ENCODE measurements around the gene PIP4K2A.

The PIP4K2A gene

GRCh38 chr10:22601618-22602017 is 112.8 kb downstream of the PIP4K2A start:
- H2BK12ac ChIP-seq (ENCODE audit: low read length) = no peak overlapping the region
- WGBS (ENCODE audit: extremely low coverage, insufficient coverage, insufficient read length) = no CpG with 5 or more reads among the region's 5 CpGs

GRCh38 chr10:22599636-22600228 is 114.6 kb downstream of the PIP4K2A start:
- Histone ChIP-seq H3K9me3 (ENCODE audit: insufficient read depth, low read depth, low read length) (no peaks in the 10 kb centered on the region), H2AK5ac (ENCODE audit: low read length) (no peak overlapping the region)
- WGBS (ENCODE audit: extremely low coverage, insufficient coverage, insufficient read length) = no CpG with 5 or more reads among the region's 11 CpGs

More at GRCh38 chr10:22601618-22602017, 112.8 kb downstream of the PIP4K2A start:
- H4K8ac ChIP-seq (ENCODE audit: low read depth, low read length) = no peak overlapping the region
- H2BK120ac ChIP-seq (ENCODE audit: insufficient read depth, low read length, poor library complexity) = no peak overlapping the region
- no peak overlapping the region for H4K91ac ChIP-seq (ENCODE audit: low read depth, low read length)
- H3K4me2 ChIP-seq (ENCODE audit: low read length) = no peak overlapping the region
- H4K12ac ChIP-seq (ENCODE audit: low read depth, low read length) = no peak overlapping the region
- no peak overlapping the region for H3K18ac ChIP-seq (ENCODE audit: low read length)
- H3K9ac ChIP-seq (ENCODE audit: low read length) = no peak overlapping the region
- H3K14ac ChIP-seq (ENCODE audit: low read length) = no peak overlapping the region
- no peak overlapping the region for H2BK5ac ChIP-seq (ENCODE audit: low read depth, low read length, poor library complexity)
- no peaks in the 10 kb centered on the region for H3K79me2 ChIP-seq (ENCODE audit: control insufficient read depth, insufficient read depth, low read length, poor library complexity)
- H2AK5ac ChIP-seq (ENCODE audit: low read length) = no peak overlapping the region
- no peaks in the 10 kb centered on the region for H3K79me1 ChIP-seq (ENCODE audit: low read length)
- no peak for DNase-seq
- H3K27me3 ChIP-seq (ENCODE audit: insufficient read depth, low read length) = no peaks in the 10 kb centered on the region
- H3K4ac ChIP-seq (ENCODE audit: low read depth, low read length) = no peak overlapping the region
- no peak overlapping the region for H2AFZ ChIP-seq (ENCODE audit: insufficient read depth, low read length, poor library complexity)
- H3K23ac ChIP-seq (ENCODE audit: low read length) = no peak overlapping the region
- H3K4me3 ChIP-seq (ENCODE audit: low read depth, low read length) = no peak overlapping the region
- no peaks in the 10 kb centered on the region for H3K9me3 ChIP-seq (ENCODE audit: insufficient read depth, low read depth, low read length)
- H3K4me1 ChIP-seq (ENCODE audit: control insufficient read depth in 1 of 2, insufficient read depth in 2 of 2, low read length in 2 of 2) = peaks cover 14 to 26% of the 10 kb centered on the region in 2 experiments
- H3K27ac ChIP-seq (ENCODE audit: low read depth, low read length) = no peak overlapping the region
- peaks cover 0 to 2% of the 10 kb centered on the region in 2 experiments for H3K36me3 ChIP-seq (ENCODE audit: control insufficient read depth in 1 of 2, insufficient read depth in 2 of 2, low read length in 2 of 2)

GRCh38 chr10:22599048-22599561 is 115.3 kb downstream of the PIP4K2A start:
- Histone ChIP-seq H2BK120ac (ENCODE audit: insufficient read depth, low read length, poor library complexity) (no peak overlapping the region), H4K91ac (ENCODE audit: low read depth, low read length) (no peak overlapping the region), H2BK12ac (ENCODE audit: low read length) (no peak overlapping the region), H3K27ac (ENCODE audit: low read depth, low read length) (no peak overlapping the region), H3K23ac (ENCODE audit: low read length) (peak overlapping the region; percentile 25), H3K36me3 (ENCODE audit: control insufficient read depth in 1 of 2, insufficient read depth in 2 of 2, low read length in 2 of 2) (peaks cover 0 to 2% of the 10 kb centered on the region in 2 experiments), H3K79me1 (ENCODE audit: low read length) (no peaks in the 10 kb centered on the region), H3K4me2 (ENCODE audit: low read length) (no peak overlapping the region), H3K79me2 (ENCODE audit: control insufficient read depth, insufficient read depth, low read length, poor library complexity) (no peaks in the 10 kb centered on the region), H2AFZ (ENCODE audit: insufficient read depth, low read length, poor library complexity) (no peak overlapping the region), H4K8ac (ENCODE audit: low read depth, low read length) (no peak overlapping the region), H4K12ac (ENCODE audit: low read depth, low read length) (no peak overlapping the region), H3K4me3 (ENCODE audit: low read depth, low read length) (no peak overlapping the region), H2BK5ac (ENCODE audit: low read depth, low read length, poor library complexity) (no peak overlapping the region), H3K4ac (ENCODE audit: low read depth, low read length) (no peak overlapping the region), H2AK5ac (ENCODE audit: low read length) (no peak overlapping the region), H3K18ac (ENCODE audit: low read length) (no peak overlapping the region), H3K14ac (ENCODE audit: low read length) (no peak overlapping the region), H3K27me3 (ENCODE audit: insufficient read depth, low read length) (no peaks in the 10 kb centered on the region), H3K9me3 (ENCODE audit: insufficient read depth, low read depth, low read length) (no peaks in the 10 kb centered on the region), H3K9ac (ENCODE audit: low read length) (no peak overlapping the region), H3K4me1 (ENCODE audit: control insufficient read depth in 1 of 2, insufficient read depth in 2 of 2, low read length in 2 of 2) (peaks cover 11 to 18% of the 10 kb centered on the region in 2 experiments)
- WGBS (ENCODE audit: extremely low coverage, insufficient coverage, insufficient read length) = no CpG with 5 or more reads among the region's 4 CpGs
- DNase-seq = peak; percentile 49 to 79

More at GRCh38 chr10:22599636-22600228, 114.6 kb downstream of the PIP4K2A start:
- Histone ChIP-seq H2AFZ (ENCODE audit: insufficient read depth, low read length, poor library complexity) (no peak overlapping the region), H3K27ac (ENCODE audit: low read depth, low read length) (no peak overlapping the region), H2BK12ac (ENCODE audit: low read length) (no peak overlapping the region), H3K36me3 (ENCODE audit: control insufficient read depth in 1 of 2, insufficient read depth in 2 of 2, low read length in 2 of 2) (peaks cover 0 to 2% of the 10 kb centered on the region in 2 experiments), H3K23ac (ENCODE audit: low read length) (no peak overlapping the region), H3K18ac (ENCODE audit: low read length) (no peak overlapping the region), H3K79me2 (ENCODE audit: control insufficient read depth, insufficient read depth, low read length, poor library complexity) (no peaks in the 10 kb centered on the region), H3K4me3 (ENCODE audit: low read depth, low read length) (no peak overlapping the region), H4K12ac (ENCODE audit: low read depth, low read length) (no peak overlapping the region), H4K8ac (ENCODE audit: low read depth, low read length) (no peak overlapping the region), H4K91ac (ENCODE audit: low read depth, low read length) (no peak overlapping the region), H3K4ac (ENCODE audit: low read depth, low read length) (no peak overlapping the region), H3K14ac (ENCODE audit: low read length) (no peak overlapping the region), H3K4me2 (ENCODE audit: low read length) (no peak overlapping the region), H3K9ac (ENCODE audit: low read length) (no peak overlapping the region), H2BK120ac (ENCODE audit: insufficient read depth, low read length, poor library complexity) (no peak overlapping the region), H3K79me1 (ENCODE audit: low read length) (no peaks in the 10 kb centered on the region), H3K4me1 (ENCODE audit: control insufficient read depth in 1 of 2, insufficient read depth in 2 of 2, low read length in 2 of 2) (peaks cover 11 to 22% of the 10 kb centered on the region in 2 experiments), H2BK5ac (ENCODE audit: low read depth, low read length, poor library complexity) (no peak overlapping the region), H3K27me3 (ENCODE audit: insufficient read depth, low read length) (no peaks in the 10 kb centered on the region)
- no peak for DNase-seq

DNA sequence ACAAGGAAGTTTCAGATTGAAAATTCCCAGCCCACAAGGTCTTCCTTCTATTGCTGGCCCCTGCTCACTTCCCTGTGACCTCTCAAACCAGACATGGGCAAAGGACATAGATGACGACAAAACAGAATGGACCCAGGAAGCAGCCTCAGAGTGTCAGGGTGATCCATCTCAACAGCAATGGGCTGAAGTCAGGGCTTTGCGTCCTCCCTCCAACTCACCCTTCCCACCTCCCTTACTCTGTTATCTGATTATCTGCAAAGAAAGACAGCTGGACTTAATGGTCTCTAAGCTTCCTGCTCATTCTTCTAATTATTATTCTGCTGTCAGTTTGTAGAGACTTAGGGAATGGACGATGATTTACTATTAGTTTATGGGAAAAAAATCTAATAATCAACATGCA is 115.9 kb downstream of the PIP4K2A start:
- Histone ChIP-seq H3K4me2 (ENCODE audit: low read length) (peak overlapping the region; percentile 23), H3K79me2 (ENCODE audit: control insufficient read depth, insufficient read depth, low read length, poor library complexity) (no peaks in the 10 kb centered on the region)
- WGBS (ENCODE audit: extremely low coverage, insufficient coverage, insufficient read length) = no CpG with 5 or more reads among the region's 3 CpGs

More for the DNA sequence above, 115.9 kb downstream of the PIP4K2A start:
- Histone ChIP-seq H3K18ac (ENCODE audit: low read length) (no peak overlapping the region), H2BK5ac (ENCODE audit: low read depth, low read length, poor library complexity) (no peak overlapping the region), H3K9ac (ENCODE audit: low read length) (no peak overlapping the region), H3K27me3 (ENCODE audit: insufficient read depth, low read length) (no peaks in the 10 kb centered on the region), H3K27ac (ENCODE audit: low read depth, low read length) (no peak overlapping the region), H4K91ac (ENCODE audit: low read depth, low read length) (no peak overlapping the region), H3K4me1 (ENCODE audit: control insufficient read depth in 1 of 2, insufficient read depth in 2 of 2, low read length in 2 of 2) (peaks cover 11 to 21% of the 10 kb centered on the region in 2 experiments), H2BK12ac (ENCODE audit: low read length) (no peak overlapping the region), H3K4me3 (ENCODE audit: low read depth, low read length) (no peak overlapping the region), H3K4ac (ENCODE audit: low read depth, low read length) (no peak overlapping the region), H2BK120ac (ENCODE audit: insufficient read depth, low read length, poor library complexity) (no peak overlapping the region), H4K12ac (ENCODE audit: low read depth, low read length) (no peak overlapping the region), H2AFZ (ENCODE audit: insufficient read depth, low read length, poor library complexity) (no peak overlapping the region), H3K79me1 (ENCODE audit: low read length) (no peaks in the 10 kb centered on the region), H3K9me3 (ENCODE audit: insufficient read depth, low read depth, low read length) (no peaks in the 10 kb centered on the region), H3K36me3 (ENCODE audit: control insufficient read depth in 1 of 2, insufficient read depth in 2 of 2, low read length in 2 of 2) (peaks cover 0 to 2% of the 10 kb centered on the region in 2 experiments), H4K8ac (ENCODE audit: low read depth, low read length) (no peak overlapping the region), H3K23ac (ENCODE audit: low read length) (no peak overlapping the region), H3K14ac (ENCODE audit: low read length) (no peak overlapping the region), H2AK5ac (ENCODE audit: low read length) (no peak overlapping the region)
- no peak for DNase-seq

Data from trophoblast cell (in vitro differentiated cells and primary cell).